Right lobe of liver (tissue), 4 donors: ENCODE results near the gene TSPOAP1.
A peak's percentile ranks its signal among the peaks of the same experiment; 100 is the strongest.

ENCODE experiments used
- CTCF ChIP-seq, 4 donors: fragments of 200-600 bp in 3 of 4; fragments of 450-650 bp in 1 of 4; IDR thresholded peaks; one replicate each; pipeline versions ENCODE4 v1.5.1 to v1.8.0; 2016 to 2022; ENCODE audit warnings: antibody characterized with exemption in 4 of 4, mild to moderate bottlenecking in 2 of 4
- POLR2A ChIP-seq: fragments of 450-650 bp; IDR thresholded peaks from one replicate; pipeline ENCODE4 v1.6.1; 2017; ENCODE audit warnings: antibody characterized with exemption, mild to moderate bottlenecking
- donor health status: DM: no; HTN: no; CAD: no.
- donor health status: DM: no; HTN: no; CAD: no.
- donor health status: DM: no; HTN: yes; CAD: no.

DNA sequence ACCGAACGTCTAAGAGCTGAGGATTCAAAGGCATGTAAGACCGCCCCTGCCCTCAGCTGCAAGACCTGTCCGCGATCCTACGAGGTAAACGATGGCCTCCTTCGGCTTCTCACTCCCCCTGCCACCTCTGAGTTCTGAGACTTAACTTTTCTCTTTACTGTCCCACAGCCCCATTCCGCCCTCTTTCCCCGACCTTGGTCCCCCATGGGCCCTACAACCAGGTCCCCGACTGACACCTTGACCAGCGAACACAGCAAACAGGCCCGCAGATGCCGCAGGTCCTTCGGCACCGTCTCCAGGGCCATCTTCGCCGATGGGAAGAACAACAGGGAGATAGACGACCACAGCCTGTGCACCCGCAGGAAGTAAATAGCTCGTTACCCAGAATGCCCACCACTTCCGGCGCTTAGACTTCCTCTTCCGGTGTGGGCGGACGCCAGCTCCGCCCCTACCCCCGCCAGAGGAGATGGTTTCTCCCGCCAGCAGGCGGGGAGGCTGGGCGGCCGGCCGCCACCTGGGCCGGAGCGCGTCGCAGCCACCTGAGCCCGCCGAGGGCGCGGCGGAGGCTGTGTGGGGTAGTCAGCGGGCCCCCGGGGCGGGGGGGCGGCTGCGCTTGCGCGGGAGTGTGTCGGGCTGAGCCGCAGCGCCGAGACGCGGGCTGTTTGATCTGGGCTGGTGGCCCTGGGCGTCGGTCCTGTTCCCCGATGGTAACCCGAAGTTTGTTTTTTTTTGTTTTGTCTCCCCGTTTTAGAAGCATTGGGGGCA is 23.4 kb upstream of the TSPOAP1 start, which contains the start of gene SUPT4H1:
- TF ChIP-seq CTCF (IDR thresholded peaks at IDR 0.05) (peak in 2 of 4 donors; percentile 5 to 24), POLR2A (peak; percentile 91)
